Parathyroid adenoma (tissue), 2 donors: Measurements from ENCODE around the gene SMIM20.

ENCODE experiments used
- H2AFZ ChIP-seq: fragments of 300-600 bp; sonication (generic); one replicate; pipeline ENCODE4 v1.7.0; 2017; ENCODE audit warnings: antibody characterized with exemption, mild to moderate bottlenecking
- H3K27ac ChIP-seq: fragments of 300-600 bp; sonication (generic); one replicate; pipeline ENCODE4 v1.7.0; 2017
- H3K27me3 ChIP-seq: fragments of 300-600 bp; sonication (generic); one replicate; pipeline ENCODE4 v1.7.0; 2017; ENCODE audit warnings: low read length; ENCODE audit not compliant: control insufficient read depth, insufficient read depth
- H3K36me3 ChIP-seq: fragments of 300-600 bp; sonication (generic); one replicate; pipeline ENCODE4 v1.7.0; 2017; ENCODE audit warnings: low read length; ENCODE audit not compliant: control insufficient read depth, insufficient read depth
- H3K4me1 ChIP-seq: fragments of 300-600 bp; sonication (generic); one replicate; pipeline ENCODE4 v1.7.0; 2017; ENCODE audit warnings: control low read depth
- H3K4me2 ChIP-seq: fragments of 300-600 bp; sonication (generic); one replicate; pipeline ENCODE4 v1.7.0; 2017; ENCODE audit warnings: low read length
- H3K4me3 ChIP-seq: fragments of 300-600 bp; sonication (generic); one replicate; pipeline ENCODE4 v1.7.0; 2017; ENCODE audit warnings: low read depth, low read length
- H3K79me2 ChIP-seq: fragments of 300-600 bp; sonication (generic); one replicate; pipeline ENCODE4 v1.7.0; 2017; ENCODE audit warnings: control low read depth
- H3K9ac ChIP-seq: fragments of 300-600 bp; sonication (generic); one replicate; pipeline ENCODE4 v1.7.0; 2017; ENCODE audit warnings: mild to moderate bottlenecking
- H3K9me3 ChIP-seq: fragments of 300-600 bp; sonication (generic); one replicate; pipeline ENCODE4 v1.7.0; 2017; ENCODE audit warnings: low read length; ENCODE audit not compliant: control insufficient read depth
- TF ChIP-seq, protein P1 (sequence below): fragments of 300-600 bp; sonication (generic); IDR thresholded peaks from one replicate; pipeline ENCODE4 v1.7.0; 2017; ENCODE audit warnings: antibody characterized with exemption, mild to moderate bottlenecking
- donor health status: primary hyperparathyroidism.

The SMIM20 gene

DNA sequence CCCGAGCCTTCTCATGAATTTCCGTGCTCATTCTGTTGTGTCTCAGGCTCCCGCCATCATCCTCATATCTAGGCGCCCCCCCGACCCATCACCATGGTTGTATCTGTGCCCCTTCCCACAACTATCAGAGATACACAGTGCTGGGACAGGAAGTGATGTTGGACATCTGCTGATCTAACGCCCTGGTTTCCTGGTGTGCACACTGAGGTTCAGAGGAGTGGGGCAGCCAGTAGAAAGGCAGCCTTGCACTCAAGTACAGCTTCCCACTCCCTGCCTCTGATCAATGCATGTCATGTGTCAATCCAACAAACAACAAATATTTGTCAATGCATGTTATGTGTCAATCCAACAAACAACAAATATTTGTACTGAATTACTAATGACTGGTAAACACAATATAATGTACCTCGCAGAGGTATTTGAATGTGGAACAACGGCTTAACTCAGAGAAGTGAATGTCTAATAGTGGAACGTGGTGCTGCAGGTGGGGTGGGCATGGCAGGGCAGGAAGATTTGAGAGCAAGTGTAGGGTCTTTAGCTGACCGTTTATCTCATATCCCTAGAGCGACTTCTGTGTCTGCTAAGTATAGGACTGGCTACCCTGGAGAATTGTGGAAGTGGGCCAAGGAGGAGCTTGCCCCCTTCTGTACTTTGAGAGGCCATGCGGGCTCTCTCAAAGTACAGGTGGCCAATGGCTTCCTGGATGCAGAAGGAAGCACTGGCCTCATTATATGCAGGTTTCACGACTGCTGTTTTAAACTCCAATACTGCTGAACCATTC lies 41.0 kb upstream of the SMIM20 start:
- TF ChIP-seq, protein P1, sequence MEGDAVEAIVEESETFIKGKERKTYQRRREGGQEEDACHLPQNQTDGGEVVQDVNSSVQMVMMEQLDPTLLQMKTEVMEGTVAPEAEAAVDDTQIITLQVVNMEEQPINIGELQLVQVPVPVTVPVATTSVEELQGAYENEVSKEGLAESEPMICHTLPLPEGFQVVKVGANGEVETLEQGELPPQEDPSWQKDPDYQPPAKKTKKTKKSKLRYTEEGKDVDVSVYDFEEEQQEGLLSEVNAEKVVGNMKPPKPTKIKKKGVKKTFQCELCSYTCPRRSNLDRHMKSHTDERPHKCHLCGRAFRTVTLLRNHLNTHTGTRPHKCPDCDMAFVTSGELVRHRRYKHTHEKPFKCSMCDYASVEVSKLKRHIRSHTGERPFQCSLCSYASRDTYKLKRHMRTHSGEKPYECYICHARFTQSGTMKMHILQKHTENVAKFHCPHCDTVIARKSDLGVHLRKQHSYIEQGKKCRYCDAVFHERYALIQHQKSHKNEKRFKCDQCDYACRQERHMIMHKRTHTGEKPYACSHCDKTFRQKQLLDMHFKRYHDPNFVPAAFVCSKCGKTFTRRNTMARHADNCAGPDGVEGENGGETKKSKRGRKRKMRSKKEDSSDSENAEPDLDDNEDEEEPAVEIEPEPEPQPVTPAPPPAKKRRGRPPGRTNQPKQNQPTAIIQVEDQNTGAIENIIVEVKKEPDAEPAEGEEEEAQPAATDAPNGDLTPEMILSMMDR = no peak
- Histone ChIP-seq H3K4me1 (no peaks in the 10 kb centered on the region), H3K9ac (no peak overlapping the region), H3K27me3 (no peaks in the 10 kb centered on the region), H3K36me3 (no peaks in the 10 kb centered on the region), H3K79me2 (no peaks in the 10 kb centered on the region), H3K4me2 (no peak overlapping the region), H3K27ac (no peak overlapping the region), H2AFZ (no peak overlapping the region), H3K4me3 (no peak overlapping the region), H3K9me3 (no peaks in the 10 kb centered on the region)

- TF ChIP-seq, protein P1 = no peak
- H3K27ac ChIP-seq = no peak overlapping the region
These were observed 40.3 kb upstream of the SMIM20 start for GRCh38 chr4:25873632-25874129.

DNA sequence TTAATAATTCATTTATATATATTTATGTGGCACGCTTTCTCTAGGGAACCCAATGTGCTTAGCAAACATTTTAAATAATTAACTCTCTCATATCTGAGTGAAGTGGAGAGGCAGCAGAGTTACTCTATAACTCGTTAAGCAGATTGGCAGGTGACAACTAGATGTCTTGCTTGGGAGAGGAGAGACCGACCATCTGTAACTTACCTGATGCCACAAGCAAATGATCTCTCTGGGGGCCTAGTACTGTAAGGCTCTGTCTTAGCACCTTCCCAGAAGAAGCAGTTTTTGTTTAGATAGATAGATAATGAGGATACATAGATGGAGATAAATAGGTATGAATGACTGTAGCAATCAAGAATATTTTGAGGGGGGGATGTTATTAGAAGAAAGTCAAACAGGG lies 39.4 kb upstream of the SMIM20 start:
- H3K4me1 ChIP-seq = no peaks in the 10 kb centered on the region

More at GRCh38 chr4:25873632-25874129, 40.3 kb upstream of the SMIM20 start:
- H3K4me1 ChIP-seq = no peaks in the 10 kb centered on the region
- no peak overlapping the region for H3K9ac ChIP-seq
- no peak overlapping the region for H2AFZ ChIP-seq
- H3K27me3 ChIP-seq = no peaks in the 10 kb centered on the region
- no peaks in the 10 kb centered on the region for H3K79me2 ChIP-seq
- H3K4me3 ChIP-seq = no peak overlapping the region
- no peaks in the 10 kb centered on the region for H3K36me3 ChIP-seq
- H3K4me2 ChIP-seq = no peak overlapping the region
- no peaks in the 10 kb centered on the region for H3K9me3 ChIP-seq

DNA sequence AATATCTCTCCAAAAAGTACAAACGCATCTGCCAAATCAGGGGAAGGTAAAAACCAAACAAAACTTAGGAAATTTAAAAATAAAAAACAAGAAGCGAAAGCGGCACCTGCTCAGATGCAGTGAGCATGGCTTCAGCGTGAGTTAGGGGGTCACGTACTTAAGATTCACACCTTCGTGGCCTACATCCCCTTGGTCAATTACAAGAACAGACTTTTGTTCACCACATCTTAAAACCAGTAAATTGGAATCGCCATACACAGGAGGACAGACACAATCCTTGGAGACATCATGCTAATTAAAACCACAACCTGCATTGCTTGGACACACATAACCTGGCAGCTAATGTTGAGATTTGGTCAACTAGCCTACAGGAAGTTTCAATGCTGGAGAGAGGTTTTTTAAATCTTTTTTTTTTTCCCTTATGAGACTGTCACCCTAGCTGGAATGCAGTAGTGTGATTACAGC lies 38.7 kb upstream of the SMIM20 start:
- no peak overlapping the region for H2AFZ ChIP-seq
- no peak overlapping the region for H3K9ac ChIP-seq
- H3K36me3 ChIP-seq = no peaks in the 10 kb centered on the region
- H3K9me3 ChIP-seq = no peaks in the 10 kb centered on the region
- H3K4me1 ChIP-seq = no peaks in the 10 kb centered on the region
- no peaks in the 10 kb centered on the region for H3K27me3 ChIP-seq
- H3K27ac ChIP-seq = no peak overlapping the region
- TF ChIP-seq, protein P1 = no peak
- no peak overlapping the region for H3K4me2 ChIP-seq
- H3K4me3 ChIP-seq = no peak overlapping the region
- H3K79me2 ChIP-seq = no peaks in the 10 kb centered on the region

More for the DNA sequence above, 39.4 kb upstream of the SMIM20 start:
- no peaks in the 10 kb centered on the region for H3K27me3 ChIP-seq
- H3K36me3 ChIP-seq = no peaks in the 10 kb centered on the region
- TF ChIP-seq, protein P1 = no peak
- no peaks in the 10 kb centered on the region for H3K79me2 ChIP-seq
- no peak overlapping the region for H2AFZ ChIP-seq
- H3K4me2 ChIP-seq = no peak overlapping the region
- H3K27ac ChIP-seq = no peak overlapping the region
- no peaks in the 10 kb centered on the region for H3K9me3 ChIP-seq
- no peak overlapping the region for H3K4me3 ChIP-seq
- no peak overlapping the region for H3K9ac ChIP-seq
